Smooth muscle cell (in vitro differentiated cells): ENCODE results near the gene SV2B. TPM values are rescaled to one million over a fixed set of nuclear protein-coding genes. Genes with fewer than 3 reads are reported as not detected.

Source experiments
- DNase-seq: peaks from one replicate; lab custom pipeline; 2025; ENCODE audit not compliant: unreplicated experiment; lab: John Stamatoyannopoulos, UW
- H2AFZ ChIP-seq: fragments of 200-600 bp; sonication (generic); 2 replicates; pipeline ENCODE4 v1.6.0; 2016; ENCODE audit warnings: antibody characterized with exemption, low read depth, mild to moderate bottlenecking
- H3F3A ChIP-seq: fragments of 200-600 bp; sonication (generic); 2 replicates; pipeline ENCODE4 v1.6.0; 2017; ENCODE audit warnings: antibody characterized with exemption, low read depth
- H3K27ac ChIP-seq: fragments of 200-600 bp; sonication (generic); 2 replicates; pipeline ENCODE4 v1.5.1; 2016; ENCODE audit warnings: low read depth, mild to moderate bottlenecking
- H3K27me3 ChIP-seq: fragments of 200-600 bp; sonication (generic); 2 replicates; pipeline ENCODE4 v1.6.1; 2016; ENCODE audit warnings: low read depth, mild to moderate bottlenecking
- H3K36me3 ChIP-seq: fragments of 200-600 bp; sonication (generic); 2 replicates; pipeline ENCODE4 v1.5.1; 2016; ENCODE audit warnings: low read depth
- H3K4me1 ChIP-seq: fragments of 200-600 bp; sonication (generic); 2 replicates; pipeline ENCODE4 v1.5.1; 2016; ENCODE audit warnings: low read depth
- H3K4me2 ChIP-seq: fragments of 200-600 bp; sonication (generic); 2 replicates; pipeline ENCODE4 v1.6.0; 2016; ENCODE audit warnings: mild to moderate bottlenecking
- H3K4me3 ChIP-seq: fragments of 200-600 bp; sonication (generic); 2 replicates; pipeline ENCODE4 v1.5.1; 2016; ENCODE audit warnings: mild to moderate bottlenecking
- H3K79me2 ChIP-seq: fragments of 200-600 bp; sonication (generic); 2 replicates; pipeline ENCODE4 v1.6.0; 2016; ENCODE audit warnings: low read depth, mild to moderate bottlenecking
- H3K9ac ChIP-seq: fragments of 200-600 bp; sonication (generic); 2 replicates; pipeline ENCODE4 v1.6.0; 2016; ENCODE audit warnings: low read depth
- H3K9me3 ChIP-seq: fragments of 200-600 bp; sonication (generic); replicated peaks from 2 replicates; pipeline ENCODE4 v1.5.1; 2016; ENCODE audit warnings: low read depth
- H4K20me1 ChIP-seq: fragments of 200-600 bp; sonication (generic); 2 replicates; pipeline ENCODE4 v1.6.0; 2016; ENCODE audit warnings: low read depth
- CTCF ChIP-seq: fragments of 200-600 bp; sonication (generic); IDR thresholded peaks from 2 replicates; pipeline ENCODE4 v1.5.1; 2017; ENCODE audit warnings: borderline replicate concordance, mild to moderate bottlenecking, antibody characterized with exemption; ENCODE audit not compliant: insufficient read depth, poor library complexity, severe bottlenecking
- WGBS: methylation state at CpG from one replicate; pipeline ENCODE4 v1.1.7; 2016; ENCODE audit warnings: low lambda C conversion rate; 5-methylcytosine and 5-hydroxymethylcytosine counted together
- polyA plus RNA-seq: library from polyadenylated mRNA; unstranded; fragments of >200 nt; fragmentation: Nextera tagmentation; extraction: Ambion mirVana; gene quantifications from 2 replicates; pipeline ENCODE4 v1.2.1, GENCODE V29; 2016
- total RNA-seq: library from RNA; depleted of rRNA; stranded (reverse); fragments of >200 nt; gene quantifications from 2 replicates; pipeline ENCODE4 v1.2.3, GENCODE V29; 2014

Gene SV2B
- total and polyA plus RNA-seq, 2 experiments from 2014 or later = not detected

GRCh38 chr15:91304786-91305185, 204.7 kb downstream of the SV2B start:
- Histone ChIP-seq H3F3A (no peaks in the 10 kb centered on the region), H2AFZ (no peak overlapping the region), H3K4me3 (no peak overlapping the region), H3K79me2 (no peaks in the 10 kb centered on the region), H3K4me2 (no peak overlapping the region), H3K9ac (no peak overlapping the region), H4K20me1 (no peaks in the 10 kb centered on the region), H3K27me3 (peaks cover 66% of the 10 kb centered on the region), H3K4me1 (no peaks in the 10 kb centered on the region), H3K36me3 (no peaks in the 10 kb centered on the region), H3K27ac (no peak overlapping the region), H3K9me3 (no peaks in the 10 kb centered on the region)
- WGBS = 85% methylated on average over 6 of the region's 6 CpGs
- TF ChIP-seq CTCF = no peak
- DNase-seq = no peak

GRCh38 chr15:91306144-91306543, 206.1 kb downstream of the SV2B start:
- WGBS = 89% methylated on average over 7 of the region's 7 CpGs
- Histone ChIP-seq H3K27ac (no peak overlapping the region), H3K9me3 (no peaks in the 10 kb centered on the region), H3K27me3 (peaks cover 55% of the 10 kb centered on the region), H3K9ac (no peak overlapping the region), H3K4me3 (no peak overlapping the region), H3K4me2 (no peak overlapping the region), H3K36me3 (no peaks in the 10 kb centered on the region), H3K4me1 (no peaks in the 10 kb centered on the region), H3F3A (no peaks in the 10 kb centered on the region), H3K79me2 (no peaks in the 10 kb centered on the region), H2AFZ (no peak overlapping the region), H4K20me1 (no peaks in the 10 kb centered on the region)
- DNase-seq = no peak
- no peak for TF ChIP-seq CTCF

- H3K36me3 ChIP-seq = no peaks in the 10 kb centered on the region
- TF ChIP-seq CTCF = no peak
- peaks cover 55% of the 10 kb centered on the region for H3K27me3 ChIP-seq
- H3K4me3 ChIP-seq = no peak overlapping the region
- no peaks in the 10 kb centered on the region for H3K9me3 ChIP-seq
- no peak overlapping the region for H3K4me2 ChIP-seq
- H3K4me1 ChIP-seq = no peaks in the 10 kb centered on the region
- no peaks in the 10 kb centered on the region for H3F3A ChIP-seq
- H3K79me2 ChIP-seq = no peaks in the 10 kb centered on the region
- H4K20me1 ChIP-seq = no peaks in the 10 kb centered on the region
- H2AFZ ChIP-seq = no peak overlapping the region
- 87% methylated on average over 2 of the region's 2 CpGs for WGBS
- DNase-seq = no peak
- no peak overlapping the region for H3K9ac ChIP-seq
- no peak overlapping the region for H3K27ac ChIP-seq
Measured at GRCh38 chr15:91307601-91308000, 207.5 kb downstream of the SV2B start.

- no peaks in the 10 kb centered on the region for H3F3A ChIP-seq
- no peaks in the 10 kb centered on the region for H4K20me1 ChIP-seq
- H3K36me3 ChIP-seq = no peaks in the 10 kb centered on the region
- TF ChIP-seq CTCF = no peak
- H3K4me1 ChIP-seq = no peaks in the 10 kb centered on the region
- H3K9ac ChIP-seq = no peak overlapping the region
- DNase-seq = no peak
- H3K4me3 ChIP-seq = no peak overlapping the region
- no peaks in the 10 kb centered on the region for H3K79me2 ChIP-seq
- no peak overlapping the region for H2AFZ ChIP-seq
- peaks cover 51% of the 10 kb centered on the region for H3K27me3 ChIP-seq
- no peak overlapping the region for H3K27ac ChIP-seq
- H3K9me3 ChIP-seq = no peaks in the 10 kb centered on the region
- H3K4me2 ChIP-seq = no peak overlapping the region
- 85% methylated on average over 4 of the region's 4 CpGs for WGBS
Measured at GRCh38 chr15:91308199-91308598, 208.1 kb downstream of the SV2B start.
